GM12864 (cell line): Measurements from ENCODE around the gene MOSMO.
"Not testable (repeated sequence)": the region's sequence is repeated elsewhere in the genome, so short reads cannot be mapped to it uniquely, and the experiment has no call there.

Experiments used
- DNase-seq: peaks from one replicate; pipeline ENCODE4 v3.0.0-alpha.2; 2011; ENCODE audit warnings: low read depth
- H3K4me3 ChIP-seq: 2 replicates; pipeline ENCODE4 v1.5.1; 2011; ENCODE audit warnings: mild to moderate bottlenecking, low read depth, low read length, control low read depth
- TF ChIP-seq, protein P1 (sequence below): IDR thresholded peaks from 2 replicates; pipeline ENCODE4 v1.5.1; 2011; ENCODE audit warnings: low read depth, mild to moderate bottlenecking, moderate library complexity, low read length, control low read depth, inconsistent platforms; ENCODE audit errors: missing control alignments

MOSMO gene

DNA sequence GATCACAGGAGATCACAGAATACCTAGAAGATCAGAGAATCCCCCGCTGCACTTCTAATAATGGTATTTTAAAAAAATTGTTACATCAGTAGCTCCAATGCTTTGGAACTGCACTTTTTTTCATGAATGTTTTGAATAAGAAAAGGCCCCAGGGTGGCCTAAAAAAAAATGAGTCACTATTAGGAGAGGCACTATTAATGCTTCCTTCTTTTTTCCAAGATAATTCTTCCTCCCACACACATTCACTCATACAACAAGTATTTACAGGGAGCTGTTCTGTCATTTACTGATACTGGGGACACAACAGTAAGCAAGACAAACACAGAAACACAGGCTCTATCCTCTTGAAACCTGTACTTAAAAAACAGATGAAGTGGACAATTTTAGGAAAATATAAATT is 6.3 kb upstream of the MOSMO start:
- DNase-seq = no peak

DNA sequence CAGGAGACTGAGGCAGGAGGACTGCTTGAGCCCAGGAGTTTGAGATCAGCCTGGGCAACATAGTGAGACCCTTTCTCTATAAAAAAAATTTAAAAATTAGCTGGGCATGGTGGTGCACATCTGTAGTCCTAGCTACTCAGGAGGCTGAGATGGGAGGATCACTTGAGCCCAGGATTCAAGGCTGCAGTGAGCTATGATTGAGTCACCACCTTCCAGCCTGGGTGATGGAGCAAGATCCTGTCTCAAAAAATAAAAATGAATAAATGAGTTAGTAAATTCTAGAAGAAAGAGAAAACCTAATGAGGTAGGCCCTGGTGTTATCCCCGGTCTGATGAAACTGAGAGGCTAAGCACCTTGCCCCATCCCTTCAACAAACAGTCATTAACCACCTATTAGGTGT is 5.9 kb upstream of the MOSMO start:
- not testable (repeated sequence) for DNase-seq, H3K4me3 ChIP-seq

More for the DNA sequence above, 6.3 kb upstream of the MOSMO start:
- H3K4me3 ChIP-seq = no peak overlapping the region
- TF ChIP-seq, protein P1, sequence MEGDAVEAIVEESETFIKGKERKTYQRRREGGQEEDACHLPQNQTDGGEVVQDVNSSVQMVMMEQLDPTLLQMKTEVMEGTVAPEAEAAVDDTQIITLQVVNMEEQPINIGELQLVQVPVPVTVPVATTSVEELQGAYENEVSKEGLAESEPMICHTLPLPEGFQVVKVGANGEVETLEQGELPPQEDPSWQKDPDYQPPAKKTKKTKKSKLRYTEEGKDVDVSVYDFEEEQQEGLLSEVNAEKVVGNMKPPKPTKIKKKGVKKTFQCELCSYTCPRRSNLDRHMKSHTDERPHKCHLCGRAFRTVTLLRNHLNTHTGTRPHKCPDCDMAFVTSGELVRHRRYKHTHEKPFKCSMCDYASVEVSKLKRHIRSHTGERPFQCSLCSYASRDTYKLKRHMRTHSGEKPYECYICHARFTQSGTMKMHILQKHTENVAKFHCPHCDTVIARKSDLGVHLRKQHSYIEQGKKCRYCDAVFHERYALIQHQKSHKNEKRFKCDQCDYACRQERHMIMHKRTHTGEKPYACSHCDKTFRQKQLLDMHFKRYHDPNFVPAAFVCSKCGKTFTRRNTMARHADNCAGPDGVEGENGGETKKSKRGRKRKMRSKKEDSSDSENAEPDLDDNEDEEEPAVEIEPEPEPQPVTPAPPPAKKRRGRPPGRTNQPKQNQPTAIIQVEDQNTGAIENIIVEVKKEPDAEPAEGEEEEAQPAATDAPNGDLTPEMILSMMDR = no peak

DNA sequence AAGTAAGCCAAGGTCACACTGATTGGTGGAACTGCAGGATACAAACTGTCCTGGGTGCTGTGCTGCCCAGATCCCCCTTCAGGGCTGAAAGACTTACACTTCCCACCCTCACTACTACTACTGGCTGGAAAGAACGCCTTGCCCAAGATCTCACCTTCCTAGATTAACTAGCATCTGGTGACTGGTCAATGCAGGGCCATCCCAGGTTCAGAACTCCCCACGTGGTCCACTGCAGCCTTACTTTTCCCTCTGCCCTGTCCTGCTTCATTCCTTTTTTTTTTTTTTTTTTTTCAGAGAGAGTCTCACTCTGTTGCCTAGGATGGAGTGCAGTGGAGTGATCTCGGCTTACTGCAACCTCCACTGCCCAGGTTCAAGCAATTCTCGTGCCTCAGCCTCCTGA is 4.7 kb upstream of the MOSMO start:
- TF ChIP-seq, protein P1 = no peak
- no peak for DNase-seq
- no peak overlapping the region for H3K4me3 ChIP-seq

DNA sequence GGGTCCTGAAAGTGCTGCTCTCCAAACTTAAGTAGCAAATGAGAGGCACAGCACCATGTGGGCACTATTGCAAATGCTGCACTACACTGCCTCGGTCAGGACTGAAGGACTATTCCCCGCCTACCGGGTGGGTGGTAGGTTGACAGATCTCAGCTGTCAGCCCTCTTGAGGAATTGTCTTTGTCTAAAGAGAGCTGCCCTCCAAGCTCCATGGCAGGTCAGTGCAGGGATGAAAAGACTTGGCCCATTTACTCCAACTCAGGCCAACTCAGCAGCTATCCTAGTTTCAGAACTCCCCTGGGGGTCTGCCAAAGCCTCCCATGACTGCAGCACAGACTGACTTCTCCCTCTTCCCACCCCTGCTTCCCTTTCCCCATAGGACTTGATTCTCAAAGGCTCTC is 3.6 kb upstream of the MOSMO start:
- TF ChIP-seq, protein P1 = no peak
- no peak overlapping the region for H3K4me3 ChIP-seq
- no peak for DNase-seq

DNA sequence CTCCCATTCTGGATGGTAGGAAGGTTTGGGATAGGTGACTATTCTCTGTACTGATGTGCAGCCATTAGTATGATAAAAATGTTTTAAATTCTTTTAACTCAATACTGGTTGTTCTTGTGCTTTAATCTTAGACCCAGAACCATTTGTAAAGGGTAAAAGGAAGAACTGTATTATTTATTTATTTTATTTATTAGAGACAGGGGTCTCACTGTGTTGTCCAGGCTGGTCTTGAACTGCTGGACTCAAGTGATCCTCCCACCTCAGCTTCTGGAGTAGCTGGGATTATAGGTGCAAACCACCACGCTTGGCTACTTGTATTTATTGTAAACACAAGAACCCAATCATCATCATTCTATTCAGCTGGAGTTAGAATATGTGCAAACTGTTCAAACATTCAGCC is 2.2 kb upstream of the MOSMO start:
- TF ChIP-seq, protein P1 = no peak

DNA sequence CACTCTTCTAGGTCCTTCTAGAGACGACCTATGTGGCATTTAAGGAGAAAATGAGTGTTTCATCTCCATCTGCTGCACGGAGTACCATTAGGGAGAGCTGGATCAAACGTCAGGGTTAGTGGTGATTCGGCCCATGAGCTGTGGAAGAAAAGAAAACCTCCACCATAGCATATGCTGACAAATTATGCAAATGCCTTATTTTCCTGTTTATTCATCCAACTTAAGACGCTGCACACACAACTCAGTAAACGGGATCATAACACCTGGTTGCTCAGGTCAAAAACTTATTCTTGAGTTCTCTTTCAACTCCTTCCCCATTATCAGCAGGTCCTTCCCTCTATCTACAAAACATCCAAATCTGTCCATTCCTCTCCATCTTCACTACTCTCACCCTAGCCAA is 1.3 kb upstream of the MOSMO start:
- H3K4me3 ChIP-seq = no peak overlapping the region

More for the DNA sequence above, 2.2 kb upstream of the MOSMO start:
- DNase-seq = no peak
- H3K4me3 ChIP-seq = no peak overlapping the region

DNA sequence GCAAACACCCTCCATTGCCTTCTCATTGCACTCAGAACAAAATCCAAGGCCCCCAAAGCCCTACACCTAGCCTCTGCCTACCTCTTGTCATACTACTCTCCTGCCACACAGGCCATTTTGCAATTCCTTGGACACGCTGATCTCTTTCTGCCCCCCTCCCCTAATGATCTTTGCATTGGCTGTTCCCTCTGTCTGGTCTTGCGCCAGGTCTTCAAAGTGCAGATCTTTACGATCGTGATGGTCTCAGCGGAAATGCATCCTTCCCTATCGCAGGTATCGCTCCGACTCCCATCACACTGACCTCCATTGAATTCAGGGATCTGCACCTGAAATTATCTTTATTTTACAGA is 777 bp upstream of the MOSMO start:
- TF ChIP-seq, protein P1 = no peak
- DNase-seq = no peak
- peak overlapping the region; percentile 96 for H3K4me3 ChIP-seq

More for the DNA sequence above, 1.3 kb upstream of the MOSMO start:
- no peak for DNase-seq
- TF ChIP-seq, protein P1 = no peak
